Thoracic aorta (tissue), 2 donors: ENCODE data around the gene ACVR2B. TPM values are rescaled to one million over a fixed set of nuclear protein-coding genes. Genes with fewer than 3 reads are reported as not detected.

Experiments used
- ATAC-seq: fragments of 150-250 bp; one replicate; pipeline ENCODE4 v1.8.0; 2017; ENCODE audit warnings: low read depth; ENCODE audit not compliant: insufficient number of reproducible peaks, low FRiP score
- DNase-seq: peaks from one replicate; pipeline ENCODE4 v3.0.0-alpha.2; 2020; ENCODE audit warnings: low spot score
- H3K27ac ChIP-seq, 2 donors: fragments of 200-600 bp; sonication (generic); 1 replicate in 1 of 2; 2 replicates in 1 of 2; pipeline ENCODE4 v1.5.1; 2016; ENCODE audit warnings: mild to moderate bottlenecking in 2 of 2, moderate library complexity in 2 of 2
- H3K27me3 ChIP-seq: fragments of 200-600 bp; sonication (generic); replicated peaks from 2 replicates; pipeline ENCODE4 v1.6.0; 2016; ENCODE audit warnings: mild to moderate bottlenecking; ENCODE audit not compliant: insufficient read depth
- H3K36me3 ChIP-seq: fragments of 200-600 bp; sonication (generic); one replicate; pipeline ENCODE4 v1.5.1; 2016
- H3K4me1 ChIP-seq, 2 donors: fragments of 200-600 bp; sonication (generic); 1 replicate in 1 of 2; 2 replicates in 1 of 2; pipeline versions ENCODE4 v1.5.1 to v1.6.0; 2016; ENCODE audit warnings: low read depth in 2 of 2, mild to moderate bottlenecking in 1 of 2; ENCODE audit not compliant: control insufficient read depth in 1 of 2
- H3K4me3 ChIP-seq: fragments of 200-600 bp; sonication (generic); 2 replicates; pipeline ENCODE4 v1.5.1; 2016; ENCODE audit warnings: mild to moderate bottlenecking
- H3K9me3 ChIP-seq: fragments of 200-600 bp; sonication (generic); 2 replicates; pipeline ENCODE4 v1.5.1; 2016
- total RNA-seq, 2 donors: library from RNA; depleted of rRNA; stranded (reverse); fragments of >200 nt; gene quantifications; one replicate each; pipeline versions ENCODE4 v1.1.0 to v1.2.3, GENCODE V29; 2016
- TF ChIP-seq, protein P1 (sequence below): fragments of 200-600 bp; sonication (generic); IDR thresholded peaks from one replicate; pipeline ENCODE4 v1.5.1; 2019; ENCODE audit warnings: antibody characterized with exemption

ACVR2B gene
- total RNA-seq, 2 donors from 2014 or later = 3.7 to 4.0 TPM

- H3K4me3 ChIP-seq = peak within 1 kb of the TSS; percentile 94
- DNase-seq = peak; percentile 52
- ATAC-seq = peak; percentile 88
- no peaks in the 10 kb centered on the region for H3K36me3 ChIP-seq
- H3K27me3 ChIP-seq = no peaks in the 10 kb centered on the region
- peak within 1 kb of the TSS in 1 of 2 donors; percentile 67 for H3K27ac ChIP-seq
- peaks cover 3 to 6% of the 10 kb centered on the region in 2 donors for H3K4me1 ChIP-seq
- H3K9me3 ChIP-seq = no peaks in the 10 kb centered on the region
- TF ChIP-seq, protein P1, sequence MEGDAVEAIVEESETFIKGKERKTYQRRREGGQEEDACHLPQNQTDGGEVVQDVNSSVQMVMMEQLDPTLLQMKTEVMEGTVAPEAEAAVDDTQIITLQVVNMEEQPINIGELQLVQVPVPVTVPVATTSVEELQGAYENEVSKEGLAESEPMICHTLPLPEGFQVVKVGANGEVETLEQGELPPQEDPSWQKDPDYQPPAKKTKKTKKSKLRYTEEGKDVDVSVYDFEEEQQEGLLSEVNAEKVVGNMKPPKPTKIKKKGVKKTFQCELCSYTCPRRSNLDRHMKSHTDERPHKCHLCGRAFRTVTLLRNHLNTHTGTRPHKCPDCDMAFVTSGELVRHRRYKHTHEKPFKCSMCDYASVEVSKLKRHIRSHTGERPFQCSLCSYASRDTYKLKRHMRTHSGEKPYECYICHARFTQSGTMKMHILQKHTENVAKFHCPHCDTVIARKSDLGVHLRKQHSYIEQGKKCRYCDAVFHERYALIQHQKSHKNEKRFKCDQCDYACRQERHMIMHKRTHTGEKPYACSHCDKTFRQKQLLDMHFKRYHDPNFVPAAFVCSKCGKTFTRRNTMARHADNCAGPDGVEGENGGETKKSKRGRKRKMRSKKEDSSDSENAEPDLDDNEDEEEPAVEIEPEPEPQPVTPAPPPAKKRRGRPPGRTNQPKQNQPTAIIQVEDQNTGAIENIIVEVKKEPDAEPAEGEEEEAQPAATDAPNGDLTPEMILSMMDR = peak; percentile 86
These were observed 42.6 kb downstream of the ACVR2B start, which contains the start of gene EXOG for GRCh38 chr3:38496131-38496910. Gene EXOG (plus strand): TSS chr3:38496340. CDS start chr3:38496368, 28 bp downstream.

DNA sequence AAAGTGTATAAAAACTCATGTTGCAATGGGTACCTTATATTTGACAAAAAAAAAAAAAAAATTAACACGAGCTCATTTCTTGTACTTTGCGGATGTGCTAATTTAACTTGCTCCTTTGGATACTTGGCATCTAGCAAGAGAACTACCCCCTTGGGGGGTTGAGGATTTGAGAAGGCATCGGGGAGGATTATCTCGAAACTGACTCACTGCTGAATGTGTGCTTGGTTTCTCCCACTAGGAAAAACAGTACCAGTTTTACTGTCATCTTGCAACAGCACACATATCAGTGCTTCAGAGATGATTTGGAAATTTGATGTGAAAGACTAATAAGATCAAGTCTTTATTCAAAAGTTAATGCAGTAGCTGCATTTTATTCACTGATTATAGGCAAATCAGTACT, 43.3 kb downstream of the ACVR2B start:
- Histone ChIP-seq H3K9me3 (no peaks in the 10 kb centered on the region), H3K27ac (no peak overlapping the region), H3K27me3 (no peaks in the 10 kb centered on the region), H3K4me3 (peak overlapping the region; percentile 94), H3K36me3 (no peaks in the 10 kb centered on the region), H3K4me1 (peaks cover 3 to 6% of the 10 kb centered on the region in 2 donors)
- TF ChIP-seq, protein P1 = no peak
- ATAC-seq (no peak), DNase-seq (no peak)

GRCh38 chr3:38500688-38501417, 47.2 kb downstream of the ACVR2B start:
- Histone ChIP-seq H3K27me3 (no peaks in the 10 kb centered on the region), H3K36me3 (peaks cover 5% of the 10 kb centered on the region), H3K9me3 (no peaks in the 10 kb centered on the region), H3K27ac (peak overlapping the region in 1 of 2 donors; percentile 9), H3K4me1 (peaks cover 3 to 6% of the 10 kb centered on the region in 2 donors), H3K4me3 (no peak overlapping the region)
- TF ChIP-seq, protein P1 = no peak
- ATAC-seq (no peak), DNase-seq (no peak)

DNA sequence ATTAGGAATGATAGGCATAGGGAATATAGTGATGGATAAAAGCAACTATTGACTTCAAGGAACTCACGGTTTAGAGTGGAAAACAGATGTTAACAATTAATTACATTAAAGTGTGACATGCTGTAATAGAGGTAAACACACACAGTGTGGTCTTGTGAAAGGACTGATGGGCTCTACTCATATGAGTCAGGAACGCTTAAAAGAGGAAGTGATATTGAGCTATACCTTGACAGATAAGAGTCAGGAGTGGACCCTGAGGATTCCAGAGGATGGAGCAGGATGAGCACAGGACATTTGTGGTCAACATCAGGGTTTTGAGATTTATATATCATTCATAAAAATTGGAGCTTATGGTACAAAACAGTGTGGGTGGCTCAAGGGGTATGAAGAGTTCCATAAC, 53.4 kb downstream of the ACVR2B start:
- H3K36me3 ChIP-seq = peaks cover 9% of the 10 kb centered on the region

DNA sequence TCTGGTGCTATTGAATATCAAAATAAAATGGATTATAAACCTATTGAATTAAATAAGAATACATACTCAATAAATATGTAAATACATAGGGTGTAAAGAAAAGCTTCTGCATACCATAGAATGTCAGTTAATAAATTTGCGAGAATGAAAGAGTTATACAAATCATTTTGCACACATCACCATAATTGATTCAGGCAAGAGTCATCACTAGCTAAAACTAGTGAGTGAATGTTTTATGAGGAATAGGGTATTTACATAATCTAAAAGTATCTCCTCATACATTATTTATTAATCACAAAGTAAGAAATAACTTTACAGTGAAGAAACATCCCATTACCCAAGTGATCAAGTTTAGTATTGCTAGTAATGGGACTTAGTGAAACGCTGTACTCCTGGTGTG, 56.0 kb downstream of the ACVR2B start:
- TF ChIP-seq, protein P1 = no peak
- Histone ChIP-seq H3K27ac (no peak overlapping the region), H3K4me1 (peaks cover 0 to 5% of the 10 kb centered on the region in 2 donors), H3K36me3 (peaks cover 8% of the 10 kb centered on the region), H3K4me3 (no peak overlapping the region), H3K9me3 (no peaks in the 10 kb centered on the region), H3K27me3 (no peaks in the 10 kb centered on the region)
- ATAC-seq (no peak), DNase-seq (no peak)

More for the DNA sequence above, 53.4 kb downstream of the ACVR2B start:
- Histone ChIP-seq H3K9me3 (no peaks in the 10 kb centered on the region), H3K27ac (no peak overlapping the region), H3K4me1 (peaks cover 0 to 5% of the 10 kb centered on the region in 2 donors), H3K27me3 (no peaks in the 10 kb centered on the region), H3K4me3 (no peak overlapping the region)
- TF ChIP-seq, protein P1 = no peak
- ATAC-seq (no peak), DNase-seq (no peak)
